Measurements from ENCODE around the gene PTPRK. TPM values are rescaled to one million over a fixed set of nuclear protein-coding genes. Genes with fewer than 3 reads are reported as not detected.

The PTPRK gene
- total and polyA plus RNA-seq, 2 donors (not counting 1 experiment from before 2014, with no cell fraction given): 16.2 to 18.7 TPM

DNA sequence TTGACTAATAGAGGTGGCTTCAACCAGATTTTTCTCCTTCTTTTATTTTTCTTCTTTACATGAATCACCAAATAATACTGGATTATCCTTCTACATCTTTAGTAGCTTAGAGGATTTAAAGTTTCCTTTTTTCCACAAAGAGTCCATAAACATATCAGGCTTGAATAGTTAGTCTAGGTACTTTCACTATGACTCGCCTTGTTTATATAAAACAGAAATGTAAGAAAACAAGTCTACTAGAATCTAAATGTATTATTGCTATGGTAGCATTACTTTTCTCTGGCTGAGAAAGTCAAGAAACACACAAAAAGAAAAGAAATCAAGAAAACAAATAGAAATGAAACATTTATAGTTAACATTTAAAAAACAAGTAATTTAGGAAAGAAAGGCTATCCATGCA, 215.2 kb downstream of the PTPRK start:
- Mint-ChIP-seq H3K9me3 (ENCODE audit: insufficient read depth) (no peaks in the 10 kb centered on the region), H3K27ac (no peak overlapping the region), H3K27me3 (no peaks in the 10 kb centered on the region), H3K4me3 (no peak overlapping the region), H3K4me1 (no peaks in the 10 kb centered on the region)
- no peak for ATAC-seq (ENCODE audit: low read depth)
- no peaks in the 10 kb centered on the region for H3K79me2 ChIP-seq (ENCODE audit: control insufficient read depth, insufficient read depth, low read length)
- ChIA-PET POLR2A (no interaction called here), CTCF (no interaction called here)
- no peak overlapping the region for H3K4me3 ChIP-seq (ENCODE audit: control extremely low read depth in 1 of 5, extremely low read depth in 1 of 5, insufficient read depth in 1 of 5, low read depth in 2 of 5, low read length in 4 of 5)
- no peak overlapping the region for H2AFZ ChIP-seq (ENCODE audit: insufficient read depth, low read depth, low read length, poor library complexity, severe bottlenecking)
- H3K9me3 ChIP-seq (ENCODE audit: control extremely low read depth in 1 of 3, control insufficient read depth in 2 of 3, insufficient read depth in 1 of 3, low read length in 2 of 3): no peaks in the 10 kb centered on the region
- intact Hi-C loops (cut with micrococcal nuclease): no loop called here
- no peak overlapping the region for H3K27ac ChIP-seq (ENCODE audit: low read length in 2 of 2)
- no peaks in the 10 kb centered on the region for H4K20me1 ChIP-seq (ENCODE audit: control insufficient read depth, insufficient read depth, low read length, poor library complexity, severe bottlenecking)
- WGBS (ENCODE audit: insufficient coverage): no CpG with 5 or more reads among the region's 1 CpG
- peaks cover 0 to 2% (median 0%) of the 10 kb centered on the region in 4 experiments for H3K27me3 ChIP-seq (replicated peaks in 1 of 4; ENCODE audit: control extremely low read depth in 1 of 4, control insufficient read depth in 3 of 4, insufficient read depth in 4 of 4, low read length in 3 of 4)
- H3K4me1 ChIP-seq (ENCODE audit: control insufficient read depth in 2 of 2, insufficient read depth in 2 of 2, low read length in 2 of 2): no peaks in the 10 kb centered on the region
- no peak overlapping the region for H3K4me2 ChIP-seq (replicated peaks; ENCODE audit: low read depth, low read length, poor library complexity, severe bottlenecking)
- H3K9ac ChIP-seq (ENCODE audit: low read length): no peak overlapping the region
- H3K36me3 ChIP-seq (replicated peaks in 1 of 2; ENCODE audit: control extremely low read depth in 1 of 2, control insufficient read depth in 1 of 2, extremely low read depth in 1 of 2, insufficient read depth in 2 of 2, low read length in 1 of 2): no peaks in the 10 kb centered on the region
- TF ChIP-seq, protein P1, sequence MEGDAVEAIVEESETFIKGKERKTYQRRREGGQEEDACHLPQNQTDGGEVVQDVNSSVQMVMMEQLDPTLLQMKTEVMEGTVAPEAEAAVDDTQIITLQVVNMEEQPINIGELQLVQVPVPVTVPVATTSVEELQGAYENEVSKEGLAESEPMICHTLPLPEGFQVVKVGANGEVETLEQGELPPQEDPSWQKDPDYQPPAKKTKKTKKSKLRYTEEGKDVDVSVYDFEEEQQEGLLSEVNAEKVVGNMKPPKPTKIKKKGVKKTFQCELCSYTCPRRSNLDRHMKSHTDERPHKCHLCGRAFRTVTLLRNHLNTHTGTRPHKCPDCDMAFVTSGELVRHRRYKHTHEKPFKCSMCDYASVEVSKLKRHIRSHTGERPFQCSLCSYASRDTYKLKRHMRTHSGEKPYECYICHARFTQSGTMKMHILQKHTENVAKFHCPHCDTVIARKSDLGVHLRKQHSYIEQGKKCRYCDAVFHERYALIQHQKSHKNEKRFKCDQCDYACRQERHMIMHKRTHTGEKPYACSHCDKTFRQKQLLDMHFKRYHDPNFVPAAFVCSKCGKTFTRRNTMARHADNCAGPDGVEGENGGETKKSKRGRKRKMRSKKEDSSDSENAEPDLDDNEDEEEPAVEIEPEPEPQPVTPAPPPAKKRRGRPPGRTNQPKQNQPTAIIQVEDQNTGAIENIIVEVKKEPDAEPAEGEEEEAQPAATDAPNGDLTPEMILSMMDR (IDR thresholded peaks at IDR 0.05): no peak
- TF ChIP-seq EZH2 (IDR thresholded peaks at IDR 0.05; ENCODE audit: borderline replicate concordance, insufficient read depth, low read depth, low read length, poor library complexity, severe bottlenecking): no peak
- no peak for DNase-seq

DNA sequence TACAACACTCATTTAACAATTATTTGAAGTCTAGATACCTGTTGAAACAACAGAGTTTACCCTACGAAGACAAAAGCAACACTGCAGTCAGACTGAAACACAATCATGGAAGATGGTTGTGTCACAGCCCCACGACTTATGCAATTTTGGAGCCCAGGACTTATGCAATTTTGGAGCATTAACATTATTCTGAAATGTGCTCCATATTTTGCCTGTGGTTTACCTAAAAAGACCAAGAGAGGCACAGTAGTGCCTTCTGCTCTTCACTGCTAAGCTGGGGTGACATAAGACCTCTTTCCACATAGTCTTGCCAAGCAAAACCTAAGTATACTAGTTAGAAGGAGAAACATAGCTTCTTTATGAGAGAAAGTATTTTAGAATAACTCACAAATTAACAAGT, 216.5 kb downstream of the PTPRK start:
- H3K27me3 ChIP-seq (replicated peaks in 1 of 4; ENCODE audit: control extremely low read depth in 1 of 4, control insufficient read depth in 3 of 4, insufficient read depth in 4 of 4, low read length in 3 of 4): peaks cover 0 to 2% (median 0%) of the 10 kb centered on the region in 4 experiments

More for the DNA sequence above, 216.5 kb downstream of the PTPRK start:
- Histone ChIP-seq H3K36me3 (replicated peaks in 1 of 2; ENCODE audit: control extremely low read depth in 1 of 2, control insufficient read depth in 1 of 2, extremely low read depth in 1 of 2, insufficient read depth in 2 of 2, low read length in 1 of 2) (no peaks in the 10 kb centered on the region), H3K9ac (ENCODE audit: low read length) (no peak overlapping the region), H4K20me1 (ENCODE audit: control insufficient read depth, insufficient read depth, low read length, poor library complexity, severe bottlenecking) (no peaks in the 10 kb centered on the region), H3K4me3 (ENCODE audit: control extremely low read depth in 1 of 5, extremely low read depth in 1 of 5, insufficient read depth in 1 of 5, low read depth in 2 of 5, low read length in 4 of 5) (no peak overlapping the region), H3K4me2 (replicated peaks; ENCODE audit: low read depth, low read length, poor library complexity, severe bottlenecking) (no peak overlapping the region), H3K27ac (ENCODE audit: low read length in 2 of 2) (no peak overlapping the region), H3K9me3 (ENCODE audit: control extremely low read depth in 1 of 3, control insufficient read depth in 2 of 3, insufficient read depth in 1 of 3, low read length in 2 of 3) (no peaks in the 10 kb centered on the region), H3K4me1 (ENCODE audit: control insufficient read depth in 2 of 2, insufficient read depth in 2 of 2, low read length in 2 of 2) (no peaks in the 10 kb centered on the region), H3K79me2 (ENCODE audit: control insufficient read depth, insufficient read depth, low read length) (no peaks in the 10 kb centered on the region), H2AFZ (ENCODE audit: insufficient read depth, low read depth, low read length, poor library complexity, severe bottlenecking) (no peak overlapping the region)
- POLR2A ChIA-PET: no interaction called here
- Mint-ChIP-seq H3K27me3 (no peaks in the 10 kb centered on the region), H3K4me3 (no peak overlapping the region), H3K27ac (no peak overlapping the region), H3K4me1 (no peaks in the 10 kb centered on the region), H3K9me3 (ENCODE audit: insufficient read depth) (no peaks in the 10 kb centered on the region)
- intact Hi-C loops (cut with micrococcal nuclease): no loop called here
- CTCF ChIA-PET: no interaction called here
- TF ChIP-seq, protein P1 (IDR thresholded peaks at IDR 0.05): no peak
- no peak for TF ChIP-seq EZH2 (IDR thresholded peaks at IDR 0.05; ENCODE audit: borderline replicate concordance, insufficient read depth, low read depth, low read length, poor library complexity, severe bottlenecking)
- WGBS (ENCODE audit: insufficient coverage): 74% methylated on average over 2 of the region's 2 CpGs
- no peak for ATAC-seq (ENCODE audit: low read depth)
- DNase-seq: no peak
